ENCODE results near the gene RGS9.

The RGS9 gene

DNA sequence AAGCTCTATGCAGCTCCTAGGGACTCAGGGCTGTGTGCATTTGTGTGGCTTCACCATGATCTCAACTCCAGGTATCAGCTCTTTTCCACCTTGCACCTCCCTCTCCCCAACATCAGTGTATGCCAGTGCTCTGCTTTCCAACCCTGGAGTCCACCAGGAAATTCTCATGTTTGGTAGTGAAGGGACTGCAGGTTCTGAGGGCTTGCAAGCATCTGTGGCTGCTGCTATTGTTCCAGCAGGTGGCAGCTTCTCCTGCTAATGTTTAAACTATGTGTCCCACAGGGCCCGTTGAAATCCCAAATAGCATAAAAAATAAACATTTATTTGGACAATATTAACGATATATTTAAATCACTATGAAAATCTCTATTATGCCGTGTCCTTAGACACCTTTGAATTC is 82.0 kb downstream of the RGS9 start:
- DNase-seq (ENCODE audit: low read depth), result no peak

DNA sequence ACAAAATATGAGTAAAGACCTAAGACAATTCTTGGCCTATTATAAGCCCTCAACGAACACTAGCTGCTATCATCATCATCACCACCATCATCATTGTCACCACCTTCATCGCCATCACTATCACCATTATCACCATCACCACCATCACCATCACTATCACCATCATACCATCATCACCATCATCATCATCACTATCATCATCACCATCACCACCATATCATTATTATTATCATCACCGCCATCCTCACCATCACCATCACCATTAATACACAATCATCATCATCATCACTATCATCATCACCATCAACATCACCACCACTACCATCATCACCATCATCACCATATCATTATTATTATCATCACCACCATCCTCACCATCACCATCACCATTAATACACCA is 82.5 kb downstream of the RGS9 start:
- DNase-seq (ENCODE audit: low read depth), result no peak

DNA sequence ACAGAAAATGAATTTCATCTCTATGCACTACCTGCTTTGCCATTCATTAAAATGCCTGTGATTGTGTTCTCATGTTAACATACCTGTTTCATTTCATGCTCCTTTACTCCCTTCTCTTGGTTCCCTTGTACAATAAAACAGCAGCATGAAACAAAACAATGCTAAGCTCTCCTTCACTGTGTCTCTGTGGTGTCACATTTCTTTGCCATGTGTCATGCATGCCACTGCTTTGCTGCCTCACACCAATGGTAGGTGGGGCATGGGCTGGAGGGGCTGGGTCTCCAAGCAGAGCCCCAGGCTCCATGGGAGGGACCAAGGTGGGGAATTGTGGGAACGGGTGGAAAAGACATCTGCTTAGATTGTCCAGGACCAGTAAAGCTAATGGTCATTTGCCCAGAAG is 83.6 kb downstream of the RGS9 start:
- DNase-seq (ENCODE audit: low read depth), result no peak

DNA sequence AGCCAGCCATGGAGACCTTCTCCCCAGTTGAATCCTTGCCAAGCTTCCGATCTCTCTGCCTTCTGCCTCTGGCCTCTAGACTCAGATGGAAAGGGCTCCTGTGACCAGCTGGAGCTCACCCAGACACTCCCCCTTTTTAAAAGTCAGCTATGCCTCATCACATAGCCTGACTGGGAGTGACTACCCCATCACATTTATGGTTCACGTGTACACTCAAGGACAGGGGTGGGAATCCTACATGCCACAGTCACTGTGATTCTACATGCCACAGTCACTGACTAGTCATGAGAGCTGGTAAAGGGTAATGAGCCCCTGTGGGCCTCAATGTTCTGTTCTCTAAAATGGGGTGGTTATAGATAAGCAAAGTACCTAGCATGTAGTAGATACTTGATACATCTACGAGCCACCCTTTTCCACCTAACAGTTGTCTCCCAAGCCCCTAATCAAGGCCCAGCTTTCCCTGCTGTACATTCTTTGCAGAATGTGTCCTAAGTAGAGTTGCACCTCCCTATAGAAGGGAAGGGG is 85.1 kb downstream of the RGS9 start:
- DNase-seq (ENCODE audit: low read depth), result no peak

DNA sequence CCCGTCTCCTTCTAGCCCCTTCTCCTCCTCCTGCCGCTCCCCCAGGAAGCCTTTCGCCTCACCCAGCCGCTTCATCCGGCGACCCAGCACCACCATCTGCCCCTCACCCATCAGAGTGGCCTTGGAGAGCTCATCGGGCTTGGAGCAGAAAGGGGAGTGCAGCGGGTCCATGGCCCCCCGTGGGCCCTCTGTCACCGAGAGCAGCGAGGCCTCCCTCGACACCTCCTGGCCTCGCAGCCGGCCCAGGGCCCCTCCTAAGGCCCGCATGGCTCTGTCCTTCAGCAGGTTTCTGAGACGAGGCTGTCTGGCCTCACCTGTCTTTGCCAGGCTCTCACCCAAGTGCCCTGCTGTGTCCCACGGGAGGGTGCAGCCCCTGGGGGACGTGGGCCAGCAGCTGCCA is 87.9 kb downstream of the RGS9 start:
- DNase-seq (ENCODE audit: low read depth), result no peak

DNA sequence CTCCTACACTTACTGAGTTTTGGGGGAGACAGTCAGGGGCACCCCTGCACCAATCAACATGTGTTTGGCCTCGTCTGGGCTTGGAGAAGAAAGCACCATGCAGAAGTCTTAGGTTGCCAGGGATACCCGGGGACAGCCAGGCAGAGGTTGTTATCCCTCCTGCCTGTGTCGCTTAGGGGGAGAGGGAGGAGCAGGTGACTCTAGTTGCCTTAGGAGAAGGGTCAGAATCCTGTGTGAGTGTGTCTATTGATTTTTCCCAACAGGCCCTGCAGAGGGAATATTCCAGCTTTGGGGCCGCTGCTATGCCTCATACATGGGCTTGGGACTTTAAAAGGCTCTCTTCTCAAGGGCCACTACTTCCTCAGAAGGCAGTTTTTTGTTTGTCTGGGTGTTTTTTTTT is 89.1 kb downstream of the RGS9 start:
- DNase-seq (ENCODE audit: low read depth), result no peak

DNA sequence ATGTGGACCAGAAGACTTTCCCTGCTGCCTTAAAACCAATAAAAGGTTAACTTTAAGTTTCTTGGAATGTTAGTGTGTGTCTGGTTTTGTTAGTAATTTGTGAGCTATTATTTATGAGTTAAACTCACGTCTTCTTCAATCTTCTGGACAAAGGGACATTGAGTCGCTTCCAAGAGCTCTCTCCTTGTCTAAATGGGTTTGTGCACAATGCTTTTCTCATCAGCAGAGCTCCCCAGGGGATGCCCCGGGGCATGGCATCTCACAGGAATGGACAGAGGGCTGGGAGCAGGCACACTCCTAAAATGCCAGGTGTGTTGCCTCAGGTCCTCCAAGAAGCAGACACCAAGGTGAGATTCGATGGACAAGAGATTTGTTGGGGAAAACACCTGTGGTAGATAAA is 90.5 kb downstream of the RGS9 start:
- DNase-seq (ENCODE audit: low read depth), result no peak

DNA sequence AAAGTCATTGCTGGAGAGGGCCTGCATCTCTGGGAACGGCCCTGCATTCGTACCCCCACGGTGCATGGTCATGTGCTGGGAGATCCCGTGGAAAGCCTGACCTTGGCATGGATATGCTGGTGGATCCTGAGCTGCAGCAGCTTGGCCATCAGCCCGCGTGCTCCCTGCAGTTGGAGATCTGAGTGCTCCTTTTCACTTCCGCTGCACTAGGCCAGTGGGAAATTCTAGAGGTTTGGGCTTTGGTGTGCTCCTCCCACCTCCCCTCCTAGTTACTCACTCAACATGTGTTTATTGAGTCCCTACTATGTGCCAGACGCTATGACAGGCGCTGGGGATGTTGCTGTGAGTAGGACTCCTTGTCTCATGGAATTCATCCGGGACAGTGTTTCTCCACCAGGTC is 91.1 kb downstream of the RGS9 start:
- DNase-seq (ENCODE audit: low read depth), result no peak

DNA sequence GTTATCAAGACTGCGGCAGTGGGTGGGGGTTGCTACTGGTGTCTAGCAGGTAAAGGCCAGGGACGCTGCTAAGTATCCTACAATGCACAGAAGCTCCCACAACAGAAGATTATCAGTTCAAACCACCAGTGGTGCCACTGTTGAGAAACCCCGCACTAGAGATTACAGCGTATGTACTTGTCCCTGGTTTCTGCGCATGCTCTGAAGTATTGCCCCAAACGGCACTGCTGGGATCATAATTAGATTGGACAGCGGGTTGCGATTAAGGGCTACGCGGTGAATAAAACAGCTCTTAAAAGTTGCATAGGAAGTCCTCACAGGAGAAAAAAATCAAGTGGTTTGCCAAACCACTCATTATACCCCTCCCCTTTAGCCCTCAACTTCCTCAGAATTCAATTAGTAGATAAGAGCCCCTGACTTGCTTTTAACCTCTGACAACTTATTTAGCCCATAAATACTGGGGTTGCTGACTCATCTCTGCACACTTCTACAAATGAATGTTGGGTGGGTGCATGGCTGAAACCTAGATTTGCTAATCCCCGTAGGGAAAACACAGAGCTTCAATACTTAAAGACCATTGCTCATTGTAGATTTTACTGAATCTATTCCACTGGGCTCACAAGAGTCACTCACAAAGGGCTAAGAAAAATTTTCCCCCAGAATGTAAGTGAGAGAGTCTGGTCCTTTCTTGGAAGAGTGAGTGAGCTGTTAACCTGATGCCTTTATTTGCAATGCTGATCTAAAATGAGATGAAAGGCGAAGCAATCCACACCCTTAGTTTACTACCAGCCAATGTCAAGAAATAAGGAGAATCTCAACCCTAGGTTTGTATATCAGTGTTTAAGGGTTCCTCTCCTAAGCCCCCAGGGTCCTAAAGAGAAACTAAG is 91.8 kb downstream of the RGS9 start:
- no peak for DNase-seq (ENCODE audit: low read depth)

DNA sequence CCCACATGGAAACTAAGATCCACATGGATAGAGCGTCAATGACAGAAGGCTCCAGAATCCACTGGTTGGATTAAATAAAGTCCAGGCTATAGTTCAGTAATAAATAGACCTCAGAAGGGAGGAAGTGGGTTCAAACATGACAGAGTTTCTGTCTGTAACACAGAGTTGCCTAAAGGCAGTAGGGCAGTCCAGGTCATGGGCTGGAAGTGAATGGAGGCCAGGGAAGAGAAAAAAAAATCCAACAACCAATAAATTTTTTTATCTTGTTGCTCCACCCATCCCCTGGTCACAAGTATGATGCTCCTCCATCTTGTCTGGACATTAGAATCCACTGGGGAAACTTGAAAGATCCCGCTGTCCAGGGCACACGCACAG is 92.4 kb downstream of the RGS9 start:
- no peak for DNase-seq (ENCODE audit: low read depth)

DNA sequence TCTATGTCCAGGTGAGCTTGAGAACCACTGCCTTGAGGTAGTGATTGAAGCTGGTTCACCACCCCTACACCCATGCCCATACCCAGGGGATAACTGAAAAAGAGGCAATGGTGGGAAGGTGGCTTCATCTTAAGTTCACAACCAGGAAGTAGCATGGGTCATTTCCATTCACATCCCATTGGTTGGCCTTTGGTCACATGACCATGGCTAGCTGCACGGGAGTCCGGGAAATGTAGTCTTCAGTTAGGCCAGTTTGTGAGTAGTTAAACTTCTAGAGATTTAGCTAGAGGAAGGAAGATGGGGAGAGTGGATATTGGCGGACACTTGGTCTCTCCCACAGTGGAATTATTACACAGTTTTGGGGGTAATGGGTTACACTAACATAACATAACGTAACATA is 92.9 kb downstream of the RGS9 start:
- DNase-seq (ENCODE audit: low read depth), result no peak

DNA sequence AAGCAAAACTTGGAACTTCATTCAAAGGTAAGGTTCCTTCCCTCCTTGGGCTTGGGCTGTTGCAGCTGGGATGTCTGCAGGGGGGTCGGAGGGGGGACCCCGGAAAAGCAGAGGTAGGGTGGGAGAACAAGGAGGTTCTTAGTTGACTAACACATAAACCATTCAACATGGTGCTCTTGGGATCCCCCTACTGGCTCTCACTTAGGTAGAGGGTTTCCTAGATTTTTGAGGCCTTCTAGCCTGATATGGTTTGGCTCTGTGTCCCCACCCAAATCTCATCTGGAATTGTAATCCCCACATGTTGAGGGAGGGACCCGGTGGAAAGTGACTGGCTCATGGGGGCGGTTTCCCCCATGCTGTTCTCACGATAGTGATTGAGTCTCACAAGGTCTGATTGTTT is 93.9 kb downstream of the RGS9 start:
- no peak for DNase-seq (ENCODE audit: low read depth)

DNA sequence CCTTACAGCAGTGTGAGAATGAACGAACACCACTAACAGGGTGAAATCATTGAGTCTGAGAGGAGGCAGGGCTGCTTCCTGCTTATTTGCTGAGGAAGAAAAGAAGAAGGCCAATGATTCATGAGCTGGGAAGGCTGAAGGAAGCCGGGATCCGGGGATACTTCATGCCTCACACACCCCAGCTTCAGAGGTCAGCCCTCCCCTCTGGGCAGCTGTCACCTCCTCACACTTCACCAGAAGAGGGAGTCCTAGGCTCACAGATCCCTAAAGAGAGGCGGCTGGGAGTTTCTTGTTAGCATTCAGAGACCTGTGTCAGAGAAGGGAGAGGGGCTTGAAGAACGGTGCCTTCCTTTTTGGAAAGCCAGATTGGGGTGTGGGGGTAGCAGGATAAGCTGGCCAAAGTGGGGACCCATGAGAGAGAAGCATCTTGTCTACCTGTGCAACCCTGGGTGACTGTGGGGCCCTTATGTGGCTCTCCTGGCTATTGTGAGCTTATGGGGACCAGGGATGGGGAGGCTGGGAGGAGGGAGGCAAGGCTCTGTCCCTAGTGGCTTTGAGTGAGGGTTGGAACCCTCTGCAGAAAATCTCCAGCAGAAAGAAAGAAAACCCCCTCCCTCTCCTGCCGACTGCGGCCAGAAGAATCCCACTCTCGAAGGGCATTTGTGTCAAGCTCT is 94.6 kb downstream of the RGS9 start:
- peak; percentile 75 for DNase-seq (ENCODE audit: low read depth)

DNA sequence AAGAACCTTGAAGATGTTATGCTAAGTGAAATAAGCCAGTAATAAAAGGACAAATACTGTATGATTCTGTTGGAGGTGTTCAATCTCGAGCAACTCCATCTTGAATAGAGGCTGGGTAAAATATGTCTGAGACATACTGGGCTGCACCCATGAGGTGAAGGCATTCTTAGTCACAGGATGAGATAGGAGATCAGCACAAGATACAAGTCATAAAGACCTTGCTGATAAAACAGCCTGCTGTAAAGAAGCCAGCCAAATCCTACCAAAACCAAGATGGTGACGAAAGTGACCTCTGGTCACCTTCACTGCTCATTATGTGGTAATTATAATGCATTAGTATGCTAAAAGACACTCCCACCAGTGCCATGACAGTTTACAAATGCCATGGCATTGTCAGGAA is 98.1 kb downstream of the RGS9 start:
- DNase-seq (ENCODE audit: low read depth), result no peak

DNA sequence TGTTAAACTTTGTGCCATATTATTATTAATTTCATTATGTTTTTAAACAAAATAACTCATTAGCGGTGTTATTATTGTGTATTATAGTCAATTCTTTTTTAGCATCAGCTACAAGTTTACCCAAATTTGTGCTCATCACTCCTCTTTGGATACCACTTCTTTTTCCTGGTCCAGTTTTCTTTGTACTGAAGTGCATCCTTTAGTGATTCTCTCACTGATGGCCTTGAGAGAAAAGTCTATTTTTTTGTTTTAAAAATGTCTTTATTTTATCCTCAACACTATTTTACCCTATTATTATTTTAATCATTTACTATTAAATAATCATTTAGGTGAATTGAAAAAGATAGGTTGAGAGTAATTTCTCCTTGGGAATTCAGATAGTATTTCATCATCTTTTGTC is 99.2 kb downstream of the RGS9 start:
- DNase-seq (ENCODE audit: low read depth), result no peak

DNA sequence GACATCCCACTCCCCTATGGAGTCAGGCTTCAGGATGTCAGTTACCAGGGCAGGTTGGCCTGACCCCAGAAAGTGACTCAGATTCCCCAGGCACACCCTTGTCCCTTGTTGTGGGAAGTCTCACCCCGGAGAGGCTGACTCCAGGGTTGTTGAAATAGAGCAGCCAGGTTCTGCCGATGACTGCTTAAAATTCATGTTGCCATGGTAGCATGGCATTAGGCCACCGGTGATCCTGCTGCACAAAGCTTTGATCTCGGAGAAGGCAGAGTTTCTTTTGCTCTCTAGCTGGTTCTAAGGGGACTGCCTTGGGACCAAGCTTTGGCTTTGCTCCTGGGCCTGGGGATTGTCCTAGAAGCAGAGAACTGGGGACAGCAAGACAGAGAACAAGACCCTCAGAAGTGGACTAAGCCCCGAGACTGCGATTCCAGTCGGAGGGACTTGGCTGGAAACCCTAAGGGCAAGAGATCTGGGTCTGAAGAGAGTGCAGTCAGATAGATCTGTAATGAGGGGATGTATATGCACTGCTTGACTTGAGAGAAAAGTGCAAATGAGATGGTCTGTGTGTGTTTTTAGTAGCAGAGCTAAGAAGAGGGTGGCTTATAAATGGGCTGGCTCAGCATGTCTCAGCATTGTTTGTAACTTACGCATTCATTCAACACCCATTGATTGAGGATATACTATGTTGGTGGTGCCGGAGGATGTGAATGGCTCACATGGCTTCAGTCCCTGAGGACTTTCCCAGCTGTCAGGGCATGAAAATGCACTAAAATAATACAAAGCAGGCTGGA is 106.9 kb downstream of the RGS9 start:
- DNase-seq (ENCODE audit: low read depth), result no peak

DNA sequence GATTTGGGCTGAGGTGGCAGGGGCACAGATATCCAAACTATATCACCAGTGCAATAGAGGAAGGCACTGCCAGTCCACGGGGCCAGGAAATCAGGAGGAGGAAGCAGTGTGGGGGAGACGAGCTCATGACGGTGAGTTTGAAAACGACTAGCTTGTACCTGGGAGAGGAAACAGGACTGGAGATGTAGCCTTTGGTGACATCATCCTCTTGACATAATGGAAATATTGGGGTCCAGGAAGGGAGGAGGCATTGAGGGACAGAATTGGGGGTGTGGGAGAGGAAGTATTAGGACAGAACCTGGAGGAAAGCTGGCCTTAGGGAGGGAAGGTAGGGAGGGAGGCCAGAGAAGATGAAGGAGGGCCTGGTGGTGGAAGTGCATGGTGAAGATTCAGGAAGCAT is 109.1 kb downstream of the RGS9 start:
- DNase-seq (ENCODE audit: low read depth), result no peak

DNA sequence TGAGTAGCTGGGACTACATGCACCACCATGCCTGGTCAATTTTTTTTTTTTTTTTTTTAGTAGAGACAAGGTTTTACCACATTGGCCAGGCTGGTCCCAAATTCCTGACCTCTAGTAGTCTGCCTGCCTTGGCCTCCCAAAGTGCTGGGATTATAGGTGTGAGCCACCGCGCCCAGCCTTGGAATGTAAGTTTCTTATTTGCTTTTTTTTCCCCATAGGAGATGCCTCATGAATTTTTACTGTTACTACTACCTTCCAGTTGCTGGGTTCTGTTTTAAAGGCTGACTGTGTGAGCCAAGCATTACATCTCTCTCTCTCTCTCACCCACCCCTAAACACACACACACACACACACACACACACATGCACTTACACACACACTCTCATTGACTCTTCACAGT is 112.6 kb downstream of the RGS9 start:
- DNase-seq (ENCODE audit: low read depth), result no peak

DNA sequence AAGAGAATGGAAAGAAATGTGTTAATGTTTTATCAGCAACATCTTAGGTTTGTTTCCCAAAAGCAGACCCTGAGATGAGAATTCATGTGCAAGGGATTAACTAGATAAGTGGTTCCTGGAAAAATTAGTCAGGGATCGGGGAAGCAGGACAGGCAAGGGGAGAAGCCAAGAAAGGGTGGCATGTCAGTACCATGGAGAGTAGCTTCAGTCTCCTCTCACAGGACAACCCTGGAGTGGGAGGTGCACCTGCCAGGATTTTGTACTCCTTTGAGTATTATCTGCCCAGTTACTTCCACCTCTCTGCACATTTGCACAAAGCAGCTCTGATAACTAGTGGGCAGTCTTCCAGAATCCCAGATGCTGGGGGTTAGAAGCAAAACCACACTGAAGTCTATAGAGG is 117.0 kb downstream of the RGS9 start:
- no peak for DNase-seq (ENCODE audit: low read depth)

DNA sequence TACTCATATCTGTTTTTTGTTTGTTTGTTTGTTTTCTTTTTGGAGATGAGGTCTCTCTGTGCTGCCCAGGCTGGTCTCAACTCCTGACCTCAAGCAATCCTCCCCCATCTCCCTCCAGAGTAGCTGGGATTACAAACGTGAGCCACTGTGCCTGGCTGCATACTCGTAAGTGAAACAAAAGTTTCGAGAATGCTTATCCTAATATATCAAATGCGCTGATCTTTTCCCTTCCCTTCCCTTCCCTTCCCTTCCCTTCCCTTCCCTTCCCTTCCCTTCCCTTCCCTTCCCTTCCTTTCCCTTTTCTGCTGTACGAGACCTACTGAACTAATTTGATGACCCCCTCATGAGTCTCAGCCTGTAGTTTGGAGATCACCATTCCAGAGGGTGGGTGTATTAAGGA is 122.1 kb downstream of the RGS9 start:
- no peak for DNase-seq (ENCODE audit: low read depth)

DNA sequence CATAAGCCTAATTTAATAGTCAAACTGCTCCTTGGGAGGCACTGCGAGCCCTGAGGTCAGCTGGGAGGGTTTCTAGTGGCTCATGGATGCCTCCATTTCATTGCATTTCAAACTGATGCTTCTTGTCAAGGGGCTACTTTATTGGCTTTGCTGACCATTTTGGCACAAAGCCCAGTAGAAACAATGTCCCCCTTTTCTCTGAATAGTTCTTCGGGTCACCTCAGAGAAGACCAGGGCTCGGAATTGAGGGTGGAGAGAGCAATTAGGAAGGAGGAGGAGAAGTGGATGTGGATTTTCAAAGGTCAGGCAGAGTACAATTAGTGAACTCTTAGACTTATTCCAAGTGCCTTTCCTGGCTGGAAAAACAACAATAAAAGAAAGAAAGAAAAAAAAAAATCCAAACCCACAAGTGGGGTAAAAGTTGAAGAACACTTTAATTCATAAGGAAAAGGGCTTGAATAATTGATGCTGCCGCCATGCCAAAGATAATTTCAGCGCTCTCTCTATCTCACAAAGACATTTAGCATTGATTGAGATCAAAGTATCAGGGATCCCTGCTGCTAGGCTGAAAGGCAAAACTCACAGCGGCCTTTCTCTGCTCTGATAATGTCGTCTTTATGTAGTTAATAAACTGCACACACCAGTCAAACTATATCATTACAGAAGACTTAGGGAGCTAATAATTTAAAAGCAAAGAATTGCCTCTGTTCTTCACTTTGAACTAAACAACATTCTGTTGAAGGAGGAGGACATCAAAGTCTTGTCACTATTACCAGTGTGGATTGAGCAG is 122.7 kb downstream of the RGS9 start:
- DNase-seq (ENCODE audit: low read depth), result no peak

DNA sequence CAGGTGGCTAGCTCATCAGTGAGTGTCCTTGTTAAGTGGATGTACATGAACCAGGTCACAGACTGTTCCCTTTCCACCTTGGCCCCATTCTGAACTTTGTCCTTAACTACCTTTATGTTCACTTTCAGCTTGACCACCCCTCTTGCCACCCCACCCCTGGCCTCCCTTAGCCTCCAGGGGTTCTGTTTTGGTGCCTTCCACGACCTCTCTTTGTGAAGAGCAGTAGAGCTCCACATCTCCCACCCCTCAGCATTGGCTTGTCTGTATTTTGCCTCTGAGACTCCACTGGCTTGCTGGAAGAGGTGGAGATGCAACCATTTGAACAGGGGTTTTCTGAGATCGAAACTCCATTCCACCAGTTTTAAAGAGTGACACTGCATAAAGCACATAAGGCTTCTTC is 123.5 kb downstream of the RGS9 start:
- no peak for DNase-seq (ENCODE audit: low read depth)
